ENCODE measurements around the gene MTMR6. TPM values are rescaled to one million over a fixed set of nuclear protein-coding genes. Genes with fewer than 3 reads are reported as not detected.

Gene MTMR6
- total RNA-seq, 1 experiment from 2014 or later = 9.7 TPM

DNA sequence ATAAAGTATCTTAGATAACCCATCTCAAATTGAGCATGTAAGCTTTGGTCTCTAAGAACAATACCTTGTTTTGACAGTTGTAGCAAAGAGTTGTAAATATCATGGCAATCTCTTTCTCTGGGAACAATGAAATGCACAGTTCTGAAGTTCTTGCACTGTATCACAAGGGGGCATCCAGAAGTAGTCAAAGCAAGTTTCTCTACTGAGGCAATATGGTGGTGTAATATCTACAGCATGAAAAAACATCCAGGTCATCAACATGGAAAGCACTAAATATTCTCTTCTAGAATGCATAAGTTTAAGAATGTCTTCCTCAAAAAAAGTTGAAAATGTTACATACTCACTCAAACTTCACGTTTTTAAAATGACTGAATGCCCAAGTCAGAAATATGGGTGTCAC is 19.6 kb downstream of the MTMR6 start:
- Histone ChIP-seq H3K27ac (ENCODE audit: low read length) (no peak overlapping the region), H3K4me1 (ENCODE audit: control insufficient read depth, insufficient read depth, low read length) (no peaks in the 10 kb centered on the region), H3K4me3 (ENCODE audit: low read depth in 2 of 2, low read length in 2 of 2) (no peak overlapping the region), H3K9me3 (ENCODE audit: control insufficient read depth, insufficient read depth, low read depth, low read length) (no peaks in the 10 kb centered on the region), H3K36me3 (ENCODE audit: control insufficient read depth, insufficient read depth, low read length) (no peaks in the 10 kb centered on the region), H3K27me3 (ENCODE audit: control insufficient read depth, insufficient read depth, low read length) (no peaks in the 10 kb centered on the region)
- DNase-seq (ENCODE audit: low read depth, low spot score) (no peak), ATAC-seq (no peak)
- BruUV-seq (replicated peaks) = no TSS peak
- intact Hi-C loops (cut with micrococcal nuclease; ENCODE audit: unreplicated experiment) = no loop called here
- no peak for TF ChIP-seq SIN3A (IDR thresholded peaks at IDR 0.05; ENCODE audit: borderline replicate concordance, insufficient read depth, low read depth, low read length)
- TF ChIP-seq, protein P1, sequence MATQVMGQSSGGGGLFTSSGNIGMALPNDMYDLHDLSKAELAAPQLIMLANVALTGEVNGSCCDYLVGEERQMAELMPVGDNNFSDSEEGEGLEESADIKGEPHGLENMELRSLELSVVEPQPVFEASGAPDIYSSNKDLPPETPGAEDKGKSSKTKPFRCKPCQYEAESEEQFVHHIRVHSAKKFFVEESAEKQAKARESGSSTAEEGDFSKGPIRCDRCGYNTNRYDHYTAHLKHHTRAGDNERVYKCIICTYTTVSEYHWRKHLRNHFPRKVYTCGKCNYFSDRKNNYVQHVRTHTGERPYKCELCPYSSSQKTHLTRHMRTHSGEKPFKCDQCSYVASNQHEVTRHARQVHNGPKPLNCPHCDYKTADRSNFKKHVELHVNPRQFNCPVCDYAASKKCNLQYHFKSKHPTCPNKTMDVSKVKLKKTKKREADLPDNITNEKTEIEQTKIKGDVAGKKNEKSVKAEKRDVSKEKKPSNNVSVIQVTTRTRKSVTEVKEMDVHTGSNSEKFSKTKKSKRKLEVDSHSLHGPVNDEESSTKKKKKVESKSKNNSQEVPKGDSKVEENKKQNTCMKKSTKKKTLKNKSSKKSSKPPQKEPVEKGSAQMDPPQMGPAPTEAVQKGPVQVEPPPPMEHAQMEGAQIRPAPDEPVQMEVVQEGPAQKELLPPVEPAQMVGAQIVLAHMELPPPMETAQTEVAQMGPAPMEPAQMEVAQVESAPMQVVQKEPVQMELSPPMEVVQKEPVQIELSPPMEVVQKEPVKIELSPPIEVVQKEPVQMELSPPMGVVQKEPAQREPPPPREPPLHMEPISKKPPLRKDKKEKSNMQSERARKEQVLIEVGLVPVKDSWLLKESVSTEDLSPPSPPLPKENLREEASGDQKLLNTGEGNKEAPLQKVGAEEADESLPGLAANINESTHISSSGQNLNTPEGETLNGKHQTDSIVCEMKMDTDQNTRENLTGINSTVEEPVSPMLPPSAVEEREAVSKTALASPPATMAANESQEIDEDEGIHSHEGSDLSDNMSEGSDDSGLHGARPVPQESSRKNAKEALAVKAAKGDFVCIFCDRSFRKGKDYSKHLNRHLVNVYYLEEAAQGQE (IDR thresholded peaks at IDR 0.05; ENCODE audit: insufficient read depth in 1 of 2, low read depth in 2 of 2, low read length in 1 of 2) = no peak
- TF ChIP-seq TCF7L2 (IDR thresholded peaks at IDR 0.05; ENCODE audit: low read depth, low read length) = no peak
- no peak for TF ChIP-seq POLR2AphosphoS5 (IDR thresholded peaks at IDR 0.05; ENCODE audit: low read depth, low read length)
- TF ChIP-seq, protein P2, sequence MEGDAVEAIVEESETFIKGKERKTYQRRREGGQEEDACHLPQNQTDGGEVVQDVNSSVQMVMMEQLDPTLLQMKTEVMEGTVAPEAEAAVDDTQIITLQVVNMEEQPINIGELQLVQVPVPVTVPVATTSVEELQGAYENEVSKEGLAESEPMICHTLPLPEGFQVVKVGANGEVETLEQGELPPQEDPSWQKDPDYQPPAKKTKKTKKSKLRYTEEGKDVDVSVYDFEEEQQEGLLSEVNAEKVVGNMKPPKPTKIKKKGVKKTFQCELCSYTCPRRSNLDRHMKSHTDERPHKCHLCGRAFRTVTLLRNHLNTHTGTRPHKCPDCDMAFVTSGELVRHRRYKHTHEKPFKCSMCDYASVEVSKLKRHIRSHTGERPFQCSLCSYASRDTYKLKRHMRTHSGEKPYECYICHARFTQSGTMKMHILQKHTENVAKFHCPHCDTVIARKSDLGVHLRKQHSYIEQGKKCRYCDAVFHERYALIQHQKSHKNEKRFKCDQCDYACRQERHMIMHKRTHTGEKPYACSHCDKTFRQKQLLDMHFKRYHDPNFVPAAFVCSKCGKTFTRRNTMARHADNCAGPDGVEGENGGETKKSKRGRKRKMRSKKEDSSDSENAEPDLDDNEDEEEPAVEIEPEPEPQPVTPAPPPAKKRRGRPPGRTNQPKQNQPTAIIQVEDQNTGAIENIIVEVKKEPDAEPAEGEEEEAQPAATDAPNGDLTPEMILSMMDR (IDR thresholded peaks at IDR 0.05) = peak; percentile 16; the same call in 1 of the 2 replicates
- ChIA-PET POLR2A (no interaction called here), CTCF (no interaction called here)
- in situ Hi-C loops (cut with HindIII; ENCODE audit: low pct_unique_long_range_greater_than_20kb, low sequenced_read_pairs) = no loop called here

DNA sequence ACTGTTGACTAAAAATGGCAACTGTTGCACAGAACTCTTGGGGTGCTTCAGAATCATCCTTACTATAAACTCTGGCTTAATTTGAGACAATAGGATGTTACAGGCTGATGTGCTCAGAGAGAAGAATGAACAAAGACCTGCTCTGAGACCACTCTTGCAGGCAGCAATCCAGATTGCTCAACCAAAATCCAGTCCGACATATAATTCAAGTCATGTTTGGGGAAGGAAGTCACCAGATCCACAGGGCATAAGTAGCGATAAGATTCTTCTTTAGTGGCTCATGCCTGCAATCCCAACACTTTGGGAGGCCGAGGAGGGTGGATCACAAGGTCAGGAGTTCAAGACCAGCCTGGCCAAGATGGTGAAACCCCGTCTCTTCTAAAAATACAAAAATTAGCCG is 20.6 kb downstream of the MTMR6 start:
- in situ Hi-C loops (cut with HindIII; ENCODE audit: low pct_unique_long_range_greater_than_20kb, low sequenced_read_pairs) (no loop called here), intact Hi-C loops (cut with micrococcal nuclease; ENCODE audit: unreplicated experiment) (no loop called here)
- Histone ChIP-seq H3K4me3 (ENCODE audit: low read depth in 2 of 2, low read length in 2 of 2) (no peak overlapping the region), H3K27ac (ENCODE audit: low read length) (no peak overlapping the region), H3K9me3 (ENCODE audit: control insufficient read depth, insufficient read depth, low read depth, low read length) (no peaks in the 10 kb centered on the region), H3K4me1 (ENCODE audit: control insufficient read depth, insufficient read depth, low read length) (no peaks in the 10 kb centered on the region), H3K27me3 (ENCODE audit: control insufficient read depth, insufficient read depth, low read length) (no peaks in the 10 kb centered on the region), H3K36me3 (ENCODE audit: control insufficient read depth, insufficient read depth, low read length) (no peaks in the 10 kb centered on the region)
- POLR2A ChIA-PET = no interaction called here
- TF ChIP-seq, protein P1 (IDR thresholded peaks at IDR 0.05; ENCODE audit: insufficient read depth in 1 of 2, low read depth in 2 of 2, low read length in 1 of 2) = no peak
- TF ChIP-seq, protein P2 (IDR thresholded peaks at IDR 0.05) = no peak
- no peak for TF ChIP-seq SIN3A (IDR thresholded peaks at IDR 0.05; ENCODE audit: borderline replicate concordance, insufficient read depth, low read depth, low read length)
- no peak for TF ChIP-seq TCF7L2 (IDR thresholded peaks at IDR 0.05; ENCODE audit: low read depth, low read length)
- no peak for TF ChIP-seq POLR2AphosphoS5 (IDR thresholded peaks at IDR 0.05; ENCODE audit: low read depth, low read length)
- CTCF ChIA-PET = no interaction called here
- no TSS peak for BruUV-seq (replicated peaks)
- DNase-seq (ENCODE audit: low read depth, low spot score) (no peak), ATAC-seq (no peak)

Measured in Panc1 (cell line).